ENCODE measurements around the gene CTDNEP1.

Gene CTDNEP1

DNA sequence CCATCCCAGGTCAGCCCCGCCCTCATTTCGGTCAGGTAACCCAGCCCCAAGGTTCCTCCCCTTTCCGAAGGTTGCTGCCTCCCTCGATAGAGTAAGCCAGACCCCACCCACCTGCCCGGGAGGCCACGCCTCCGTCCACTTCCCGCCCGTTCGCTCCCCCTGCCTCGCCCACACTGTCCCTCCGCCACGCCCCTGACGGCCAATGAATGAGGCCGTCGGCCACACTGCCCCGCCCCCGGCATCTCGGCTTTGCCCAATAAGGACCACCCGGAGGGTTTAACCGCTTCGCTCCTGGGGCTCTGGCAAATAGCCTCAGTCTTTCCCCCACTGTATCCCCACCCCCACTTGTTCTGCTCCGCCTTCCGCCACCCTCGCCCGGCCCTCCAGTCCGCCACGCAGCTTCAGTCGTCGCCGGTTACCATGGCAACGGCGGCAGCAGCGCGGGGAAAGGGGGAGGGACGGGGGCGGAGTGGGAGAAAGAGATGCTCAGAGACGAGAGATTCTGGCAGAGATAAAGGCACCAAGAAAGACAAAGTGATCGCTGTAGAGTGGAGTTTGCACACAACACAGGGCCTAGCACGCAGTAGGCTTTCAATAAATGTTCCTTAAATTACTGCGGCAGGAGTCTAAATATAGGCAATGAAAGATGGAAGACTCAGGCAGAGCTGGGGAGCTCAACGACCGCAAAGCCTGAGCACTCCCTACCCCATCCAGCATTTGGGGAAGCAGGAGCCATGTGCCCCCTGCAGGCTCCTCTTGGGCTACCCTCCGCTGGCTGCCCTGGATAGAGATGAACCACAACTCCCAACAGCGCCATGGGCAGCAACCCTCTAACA, 37.0 kb downstream of the CTDNEP1 start:
- DNase-seq: peak; percentile 99

GRCh38 chr17:7213895-7214299, 37.6 kb downstream of the CTDNEP1 start:
- DNase-seq: no peak

GRCh38 chr17:7211491-7212273, 39.9 kb downstream of the CTDNEP1 start:
- DNase-seq: no peak

- DNase-seq: no peak
Measured at GRCh38 chr17:7208754-7209460, 42.6 kb downstream of the CTDNEP1 start.

- DNase-seq: no peak
Measured at GRCh38 chr17:7208027-7208571, 43.4 kb downstream of the CTDNEP1 start.

DNA sequence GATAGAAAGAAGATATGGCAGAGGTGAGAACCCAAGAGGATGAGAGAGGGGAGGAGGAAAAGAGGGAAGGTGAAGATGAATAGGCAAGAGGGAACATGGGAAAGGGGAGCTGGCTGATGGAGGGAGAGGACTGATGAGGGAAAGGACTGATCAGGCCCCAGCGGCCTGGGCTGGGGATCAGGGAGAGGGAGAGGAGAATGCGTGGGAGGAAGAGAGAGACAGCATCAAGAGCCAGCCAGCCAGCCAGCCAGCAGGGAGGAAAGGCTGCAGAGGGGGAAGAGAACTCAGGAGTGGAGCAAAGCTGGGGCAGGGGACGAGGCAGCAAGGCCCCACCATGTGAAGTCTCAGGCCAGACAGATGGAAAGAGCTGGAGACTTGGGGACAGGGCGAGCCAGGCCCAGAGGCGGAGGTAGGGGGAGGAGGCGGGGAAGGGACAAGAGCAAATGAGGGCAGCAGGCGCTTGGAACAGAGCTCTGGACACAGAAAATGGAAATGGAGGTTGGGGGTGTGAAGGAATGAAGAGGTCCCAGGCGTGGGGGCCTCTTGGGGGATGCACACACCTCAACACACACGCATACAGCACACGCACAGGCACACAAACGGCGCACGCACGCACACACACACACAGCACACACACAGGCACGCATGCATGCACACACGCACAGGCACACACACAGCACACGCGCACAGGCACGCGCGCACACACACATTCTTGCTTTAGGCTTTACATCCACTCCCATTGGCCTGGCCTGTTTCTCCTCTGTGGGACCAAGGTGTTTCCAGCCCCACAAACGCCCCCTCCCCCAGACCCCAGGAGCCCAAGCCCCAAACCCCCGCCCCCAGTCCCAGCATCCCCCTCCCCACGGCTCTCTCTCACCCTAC, 44.2 kb downstream of the CTDNEP1 start:
- no peak for DNase-seq

- no peak for DNase-seq
Measured at GRCh38 chr17:7205561-7205960, 46.0 kb downstream of the CTDNEP1 start.

DNA sequence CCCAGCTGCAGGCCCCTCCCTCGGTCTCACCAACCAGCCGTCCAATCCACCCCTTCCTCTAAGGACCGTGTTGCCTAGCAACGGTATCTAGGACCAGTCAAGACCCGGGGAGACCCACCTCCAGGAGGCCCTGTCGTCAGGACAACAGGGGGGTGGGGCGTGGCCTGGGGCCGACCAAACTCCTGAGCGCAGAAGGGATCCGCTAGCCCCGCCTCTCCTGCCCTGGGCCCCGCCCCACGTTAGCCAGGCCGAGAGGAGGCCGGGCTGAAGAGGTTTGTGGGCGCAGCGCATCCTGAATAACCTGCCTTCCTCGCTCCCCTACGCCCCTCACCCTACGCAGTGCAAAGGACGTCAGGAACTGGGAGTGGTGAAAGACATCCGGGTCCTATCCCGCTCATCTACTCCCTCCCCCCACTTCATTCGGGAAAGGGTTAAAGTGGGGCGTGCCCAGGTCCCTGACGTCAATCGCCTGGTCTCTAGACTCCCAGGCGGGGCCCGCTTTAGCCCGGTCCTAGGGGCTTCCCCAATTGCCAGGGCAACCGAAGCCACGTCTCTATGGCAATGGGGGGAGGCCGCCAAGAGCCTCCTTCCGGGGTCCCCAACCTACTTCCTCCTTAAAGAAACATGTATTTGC, 46.6 kb downstream of the CTDNEP1 start:
- DNase-seq: peak; percentile 94

DNA sequence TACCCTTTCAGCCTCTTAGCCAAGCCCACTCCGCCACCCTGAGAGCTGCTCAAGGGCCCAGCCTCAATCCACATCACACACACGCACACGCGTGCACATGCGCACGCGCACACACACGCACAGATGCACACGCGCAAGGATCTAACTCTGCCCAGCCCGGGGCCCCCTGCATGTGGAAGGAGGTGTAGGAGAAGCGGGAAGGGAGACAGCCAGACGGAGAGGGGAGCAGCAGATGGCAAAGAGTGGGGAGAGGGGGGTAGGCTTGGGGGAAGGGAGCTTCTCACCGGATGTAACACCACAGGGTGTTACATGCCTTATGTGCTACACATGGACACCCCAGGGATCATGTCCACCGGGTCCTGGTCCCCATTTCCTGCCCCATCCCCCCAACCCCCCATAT, 47.2 kb downstream of the CTDNEP1 start:
- no peak for DNase-seq

- DNase-seq: no peak
Measured at GRCh38 chr17:7203391-7203790, 48.1 kb downstream of the CTDNEP1 start.

- DNase-seq: no peak
Measured at GRCh38 chr17:7196651-7197401, 54.7 kb downstream of the CTDNEP1 start.

GRCh38 chr17:7195971-7196370, 55.6 kb downstream of the CTDNEP1 start:
- no peak for DNase-seq
